OCI-LY1 (cell line): ENCODE data around the gene MYRF.
A peak's percentile ranks its signal among the peaks of the same experiment; 100 is the strongest.

Experiments used
- H2AFZ ChIP-seq: fragments of 200-600 bp; sonication (generic), shearing (Covaris generic); 2 replicates; pipeline ENCODE4 v1.6.0; 2014; ENCODE audit warnings: antibody characterized with exemption, mild to moderate bottlenecking, low read length
- H3F3A ChIP-seq: fragments of 200-600 bp; sonication (generic), shearing (Covaris generic); 2 replicates; pipeline ENCODE4 v1.6.0; 2014; ENCODE audit warnings: mild to moderate bottlenecking, antibody characterized with exemption, low read length, moderate library complexity; ENCODE audit not compliant: insufficient read depth
- H3K27ac ChIP-seq: fragments of 200-600 bp; sonication (generic); 2 replicates; pipeline ENCODE4 v1.5.1; 2014; ENCODE audit warnings: low read length, mixed run types, mild to moderate bottlenecking, low read depth; ENCODE audit not compliant: poor library complexity, severe bottlenecking
- H3K27me3 ChIP-seq: fragments of 200-600 bp; sonication (generic); 2 replicates; pipeline ENCODE4 v1.6.0; 2014; ENCODE audit warnings: antibody characterized with exemption, mild to moderate bottlenecking, low read length, moderate library complexity; ENCODE audit not compliant: insufficient read depth
- H3K36me3 ChIP-seq: fragments of 200-600 bp; sonication (generic); 2 replicates; pipeline ENCODE4 v1.6.1; 2014; ENCODE audit warnings: mild to moderate bottlenecking, antibody characterized with exemption, low read length, moderate library complexity, mixed read lengths; ENCODE audit not compliant: insufficient read depth
- H3K4me1 ChIP-seq: fragments of 200-600 bp; sonication (generic); 2 replicates; pipeline ENCODE4 v1.5.1; 2014; ENCODE audit warnings: mild to moderate bottlenecking, low read length, moderate library complexity; ENCODE audit not compliant: insufficient read depth, severe bottlenecking
- H3K4me2 ChIP-seq: fragments of 200-600 bp; sonication (generic), shearing (Covaris generic); 2 replicates; pipeline ENCODE4 v1.6.1; 2014; ENCODE audit warnings: low read length
- H3K4me3 ChIP-seq: fragments of 200-600 bp; sonication (generic); 2 replicates; pipeline ENCODE4 v1.5.1; 2014; ENCODE audit warnings: low read length, low read depth, mild to moderate bottlenecking, mixed read lengths; ENCODE audit not compliant: poor library complexity, severe bottlenecking
- H3K79me2 ChIP-seq: fragments of 200-600 bp; shearing (Covaris generic); 2 replicates; pipeline ENCODE4 v1.6.1; 2016; ENCODE audit warnings: mixed run types, low read length, mixed read lengths; ENCODE audit not compliant: insufficient read depth
- H3K9ac ChIP-seq: fragments of 200-600 bp; sonication (generic), shearing (Covaris generic); 2 replicates; pipeline ENCODE4 v1.6.1; 2014; ENCODE audit warnings: mild to moderate bottlenecking, low read length, mixed read lengths
- H3K9me2 ChIP-seq: fragments of 200-600 bp; sonication (generic), shearing (Covaris generic); 2 replicates; pipeline ENCODE4 v1.6.1; 2014; ENCODE audit warnings: low read depth, mild to moderate bottlenecking, low read length, mixed read lengths
- H3K9me3 ChIP-seq: fragments of 200-600 bp; shearing (Covaris generic); 2 replicates; pipeline ENCODE4 v1.6.1; 2014; ENCODE audit warnings: low read length, mixed read lengths
- H4K20me1 ChIP-seq: fragments of 200-600 bp; sonication (generic), shearing (Covaris generic); 2 replicates; pipeline ENCODE4 v1.6.0; 2016; ENCODE audit warnings: mild to moderate bottlenecking, low read length; ENCODE audit not compliant: insufficient read depth
- EZH2 ChIP-seq: fragments of 200-600 bp; sonication (generic), shearing (Covaris generic); IDR thresholded peaks from 2 replicates; pipeline ENCODE4 v1.8.0; 2017; ENCODE audit warnings: borderline replicate concordance, mixed run types, mild to moderate bottlenecking, antibody characterized with exemption, low read length, moderate library complexity, mixed read lengths
- TF ChIP-seq, protein P1 (sequence below): fragments of 200-600 bp; sonication (generic), shearing (Covaris generic); IDR thresholded peaks from 2 replicates; pipeline ENCODE4 v1.5.1; 2017; ENCODE audit warnings: mild to moderate bottlenecking, antibody characterized with exemption, low read length, moderate library complexity, mixed read lengths

MYRF gene

DNA sequence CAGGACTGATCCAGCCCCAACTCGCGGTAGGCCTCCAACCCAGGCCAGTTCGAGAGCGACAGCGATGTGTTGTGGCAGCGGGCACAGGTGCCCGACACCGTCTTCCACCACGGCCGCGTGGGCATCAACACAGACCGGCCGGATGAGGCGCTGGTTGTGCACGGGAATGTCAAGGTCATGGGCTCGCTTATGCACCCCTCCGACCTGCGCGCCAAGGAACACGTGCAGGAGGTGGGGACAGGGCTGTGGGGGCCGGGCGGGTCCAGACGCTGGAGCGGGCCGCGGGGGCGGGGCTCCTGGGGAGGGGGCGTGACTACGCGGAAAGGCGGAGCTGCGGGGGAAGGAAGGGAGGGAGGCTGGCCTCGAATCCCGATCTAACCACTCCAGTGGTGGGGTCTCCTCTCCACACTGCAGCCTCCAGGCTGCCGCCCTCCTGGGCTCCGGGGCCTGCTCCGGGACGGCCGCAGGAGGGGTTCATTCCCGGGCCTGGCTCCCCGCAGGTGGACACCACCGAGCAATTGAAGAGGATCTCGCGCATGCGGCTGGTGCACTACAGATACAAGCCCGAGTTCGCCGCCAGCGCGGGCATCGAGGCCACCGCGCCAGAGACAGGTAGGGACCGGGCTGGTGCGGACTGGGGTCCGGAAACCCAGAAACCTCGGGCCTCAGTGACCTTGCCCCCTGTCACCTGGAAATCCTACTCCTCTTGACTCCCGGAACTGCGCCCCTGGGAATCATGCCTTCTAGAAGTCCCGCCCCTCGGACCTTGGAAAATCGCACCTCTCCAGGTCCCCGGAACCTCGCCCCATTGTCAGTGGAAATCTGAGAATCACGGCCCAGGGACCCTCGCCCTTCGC is 25.0 kb downstream of the MYRF start:
- H3K27me3 ChIP-seq = no peaks in the 10 kb centered on the region; the same call in 1 of the 2 replicates
- no peaks in the 10 kb centered on the region for H3K79me2 ChIP-seq
- TF ChIP-seq, protein P1, sequence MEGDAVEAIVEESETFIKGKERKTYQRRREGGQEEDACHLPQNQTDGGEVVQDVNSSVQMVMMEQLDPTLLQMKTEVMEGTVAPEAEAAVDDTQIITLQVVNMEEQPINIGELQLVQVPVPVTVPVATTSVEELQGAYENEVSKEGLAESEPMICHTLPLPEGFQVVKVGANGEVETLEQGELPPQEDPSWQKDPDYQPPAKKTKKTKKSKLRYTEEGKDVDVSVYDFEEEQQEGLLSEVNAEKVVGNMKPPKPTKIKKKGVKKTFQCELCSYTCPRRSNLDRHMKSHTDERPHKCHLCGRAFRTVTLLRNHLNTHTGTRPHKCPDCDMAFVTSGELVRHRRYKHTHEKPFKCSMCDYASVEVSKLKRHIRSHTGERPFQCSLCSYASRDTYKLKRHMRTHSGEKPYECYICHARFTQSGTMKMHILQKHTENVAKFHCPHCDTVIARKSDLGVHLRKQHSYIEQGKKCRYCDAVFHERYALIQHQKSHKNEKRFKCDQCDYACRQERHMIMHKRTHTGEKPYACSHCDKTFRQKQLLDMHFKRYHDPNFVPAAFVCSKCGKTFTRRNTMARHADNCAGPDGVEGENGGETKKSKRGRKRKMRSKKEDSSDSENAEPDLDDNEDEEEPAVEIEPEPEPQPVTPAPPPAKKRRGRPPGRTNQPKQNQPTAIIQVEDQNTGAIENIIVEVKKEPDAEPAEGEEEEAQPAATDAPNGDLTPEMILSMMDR = no peak
- TF ChIP-seq EZH2 = no peak
- H3K4me3 ChIP-seq = peak overlapping the region; percentile 26
- H3K9me2 ChIP-seq = no peaks in the 10 kb centered on the region
- H3F3A ChIP-seq = no peaks in the 10 kb centered on the region
- H3K4me2 ChIP-seq = peak overlapping the region; percentile 38
- H3K9me3 ChIP-seq = no peaks in the 10 kb centered on the region
- H3K9ac ChIP-seq = no peak overlapping the region
- H3K4me1 ChIP-seq = peaks cover 7% of the 10 kb centered on the region
- no peaks in the 10 kb centered on the region for H4K20me1 ChIP-seq
- no peak overlapping the region for H2AFZ ChIP-seq
- H3K27ac ChIP-seq = no peak overlapping the region
- H3K36me3 ChIP-seq = no peaks in the 10 kb centered on the region

DNA sequence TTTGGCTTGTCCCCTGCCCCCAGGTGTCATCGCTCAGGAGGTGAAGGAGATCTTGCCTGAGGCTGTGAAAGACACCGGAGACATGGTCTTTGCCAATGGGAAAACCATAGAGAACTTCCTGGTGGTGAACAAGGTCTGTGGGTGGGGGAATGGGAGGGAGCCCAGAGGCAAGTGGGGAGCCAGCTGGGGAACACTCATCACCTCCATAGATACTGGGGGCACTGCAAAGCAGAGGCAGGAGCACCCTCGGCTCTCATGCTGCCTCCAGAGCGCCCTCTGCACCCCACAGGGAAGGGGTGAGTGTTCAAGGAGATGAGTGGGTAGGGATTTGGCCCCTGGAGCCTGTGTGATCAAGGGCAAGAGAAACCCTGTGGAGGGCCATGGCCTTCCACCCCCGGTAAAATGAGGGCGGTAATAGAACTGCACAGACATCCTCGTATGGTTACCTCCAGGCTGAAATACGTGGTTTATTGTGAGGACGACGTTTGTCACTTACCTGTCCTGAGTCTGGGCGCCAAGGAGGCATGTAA is 26.0 kb downstream of the MYRF start:
- no peak overlapping the region for H3K4me2 ChIP-seq
- peaks cover 4% of the 10 kb centered on the region for H3K4me1 ChIP-seq
- H2AFZ ChIP-seq = no peak overlapping the region
- no peaks in the 10 kb centered on the region for H3K9me3 ChIP-seq
- no peaks in the 10 kb centered on the region for H4K20me1 ChIP-seq
- no peak overlapping the region for H3K9ac ChIP-seq
- H3K79me2 ChIP-seq = no peaks in the 10 kb centered on the region
- TF ChIP-seq EZH2 = no peak
- TF ChIP-seq, protein P1 = no peak
- no peaks in the 10 kb centered on the region; the same call in 1 of the 2 replicates for H3K27me3 ChIP-seq
- no peaks in the 10 kb centered on the region for H3K36me3 ChIP-seq
- no peak overlapping the region for H3K4me3 ChIP-seq
- H3K27ac ChIP-seq = no peak overlapping the region
- H3K9me2 ChIP-seq = no peaks in the 10 kb centered on the region
- H3F3A ChIP-seq = no peaks in the 10 kb centered on the region

DNA sequence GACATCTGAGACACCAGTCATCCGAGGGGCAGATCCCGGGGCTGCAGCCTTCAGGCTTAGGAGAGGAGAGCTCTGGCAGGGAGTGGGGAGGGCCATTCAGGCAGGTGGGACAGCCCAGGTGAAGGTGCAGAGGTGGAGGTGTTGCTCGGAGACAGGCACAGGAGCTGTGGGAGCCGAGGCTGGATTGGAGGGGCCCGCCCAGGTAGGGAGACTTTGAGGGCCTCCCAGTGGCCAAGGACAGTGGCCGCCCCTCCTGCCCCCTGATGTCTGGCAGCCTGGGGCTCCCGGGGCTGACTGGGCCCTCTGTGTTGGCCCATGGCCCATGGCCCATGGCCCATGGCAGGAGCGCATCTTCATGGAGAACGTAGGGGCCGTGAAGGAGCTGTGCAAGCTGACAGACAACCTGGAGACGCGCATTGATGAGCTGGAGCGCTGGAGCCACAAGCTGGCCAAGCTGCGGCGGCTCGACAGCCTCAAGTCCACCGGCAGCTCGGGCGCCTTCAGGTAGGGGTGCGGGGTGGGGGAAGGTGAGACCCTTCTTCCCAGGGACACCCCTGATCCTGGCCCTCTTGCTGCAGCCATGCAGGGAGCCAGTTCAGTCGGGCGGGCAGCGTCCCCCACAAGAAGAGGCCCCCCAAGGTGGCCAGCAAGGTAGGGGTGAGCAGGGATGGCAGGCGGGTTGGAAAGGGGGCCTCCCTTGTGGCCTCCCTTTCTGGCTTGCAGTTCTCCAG is 26.6 kb downstream of the MYRF start:
- Histone ChIP-seq H4K20me1 (no peaks in the 10 kb centered on the region), H3K4me3 (no peak overlapping the region), H3K27ac (no peak overlapping the region), H3K9me2 (no peaks in the 10 kb centered on the region), H3K4me2 (no peak overlapping the region), H3K9me3 (no peaks in the 10 kb centered on the region), H2AFZ (no peak overlapping the region), H3K36me3 (no peaks in the 10 kb centered on the region), H3K79me2 (no peaks in the 10 kb centered on the region), H3K9ac (no peak overlapping the region), H3K27me3 (no peaks in the 10 kb centered on the region; the same call in 1 of the 2 replicates), H3F3A (no peaks in the 10 kb centered on the region), H3K4me1 (peaks cover 4% of the 10 kb centered on the region)
- TF ChIP-seq, protein P1 = no peak
- TF ChIP-seq EZH2 = no peak
